Ovary (tissue), 9 donors: ENCODE measurements around the gene CCDC178. TPM values are rescaled to one million over a fixed set of nuclear protein-coding genes. Genes with fewer than 3 reads are reported as not detected.

Experiments used
- DNase-seq, 5 donors: peaks; one replicate each; pipeline ENCODE4 v3.0.0-alpha.2; 2019 to 2020
- H3K27ac ChIP-seq, 2 donors: fragments of 200-600 bp; one replicate each; pipeline versions ENCODE4 v1.5.1 to v1.8.0; 2019 to 2022
- H3K27me3 ChIP-seq: fragments of 200-600 bp; one replicate; pipeline ENCODE4 v1.8.0; 2022
- H3K36me3 ChIP-seq: fragments of 200-600 bp; sonication (generic); one replicate; pipeline ENCODE4 v1.5.1; 2019
- H3K4me1 ChIP-seq: one replicate; pipeline ENCODE4 v1.8.1; 2013; ENCODE audit warnings: mild to moderate bottlenecking, moderate library complexity; ENCODE audit not compliant: insufficient read depth
- H3K4me3 ChIP-seq: fragments of 200-600 bp; sonication (generic); one replicate; pipeline ENCODE4 v1.5.1; 2017
- H3K9me3 ChIP-seq, 2 donors: fragments of 200-600 bp in 1 of 2; sonication (generic) in 1 of 2; one replicate each; pipeline versions ENCODE4 v1.5.1 to v1.8.1; 2013 to 2019; ENCODE audit warnings: mild to moderate bottlenecking in 1 of 2, moderate library complexity in 1 of 2
- EP300 ChIP-seq: sonication (generic); formaldehyde crosslinking; IDR thresholded peaks from one replicate; pipeline ENCODE4 v1.6.1; 2017; ENCODE audit warnings: antibody characterized with exemption
- POLR2A ChIP-seq: fragments of 450-650 bp; IDR thresholded peaks from one replicate; pipeline ENCODE4 v1.6.1; 2017; ENCODE audit warnings: antibody characterized with exemption, mild to moderate bottlenecking, moderate library complexity
- WGBS, 3 donors: extraction: QIAGEN DNeasy Blood & Tissue Kit in 1 of 3; methylation state at CpG; one replicate each; pipeline versions ENCODE4 v1.1.5 to v1.1.7; 2013 to 2017; 5-methylcytosine and 5-hydroxymethylcytosine counted together
- intact Hi-C, 4 donors: fragments of 100-400 bp; cut with DNase I; formaldehyde crosslinking; loops; one replicate each; pipeline versions ENCODE4 v1.11.0 to v1.15.1; 2022 to 2023
- polyA plus RNA-seq, 2 donors: library from polyadenylated mRNA; stranded (reverse); fragments of 200-250 nt in 1 of 2; fragments of 350-450 nt in 1 of 2; fragmentation: Illumina TruSeq in 1 of 2; extraction: RNeasy Lipid Tissue Mini Kit (QIAGEN cat#74804) in 1 of 2; gene quantifications; one replicate each; pipeline ENCODE4 v1.2.3, GENCODE V29; 2013 to 2014
- total RNA-seq, 7 donors: library from RNA; depleted of rRNA in 2 of 7; stranded (reverse); fragments of >200 nt in 2 of 7; fragmentation: NEBNext Ultra II Directional in 3 of 7; extraction: Animal tissue kit (Norgen Biotek cat#: 25700) in 3 of 7; gene quantifications; one replicate each; pipeline versions ENCODE4 v1.1.0 to v1.2.4, GENCODE V29; 2016 to 2023
- TF ChIP-seq, protein P1 (sequence below), 3 donors: fragments of 450-650 bp in 2 of 3; fragments of 200-600 bp in 1 of 3; IDR thresholded peaks; one replicate each; pipeline versions ENCODE4 v1.5.1 to v1.8.0; 2016 to 2022; ENCODE audit warnings: antibody characterized with exemption in 3 of 3, mild to moderate bottlenecking in 1 of 3
- donor health status: DM: no; HTN: no; CAD: no; lungs with moderate emphysema.
- donor health status: DM: no; HTN: no; CAD: no.
- donor health status: Bipolar disorder and iron deficiency.
- donor health status: DM: yes; HTN: yes; CAD: no.
- donor health status: DM: no; HTN: no; CAD: no.
- donor health status: DM: yes; HTN: yes; CAD: no.

The CCDC178 gene
- total and polyA plus RNA-seq, 9 donors = 2.4 to 11.8 (median 5.1) TPM

DNA sequence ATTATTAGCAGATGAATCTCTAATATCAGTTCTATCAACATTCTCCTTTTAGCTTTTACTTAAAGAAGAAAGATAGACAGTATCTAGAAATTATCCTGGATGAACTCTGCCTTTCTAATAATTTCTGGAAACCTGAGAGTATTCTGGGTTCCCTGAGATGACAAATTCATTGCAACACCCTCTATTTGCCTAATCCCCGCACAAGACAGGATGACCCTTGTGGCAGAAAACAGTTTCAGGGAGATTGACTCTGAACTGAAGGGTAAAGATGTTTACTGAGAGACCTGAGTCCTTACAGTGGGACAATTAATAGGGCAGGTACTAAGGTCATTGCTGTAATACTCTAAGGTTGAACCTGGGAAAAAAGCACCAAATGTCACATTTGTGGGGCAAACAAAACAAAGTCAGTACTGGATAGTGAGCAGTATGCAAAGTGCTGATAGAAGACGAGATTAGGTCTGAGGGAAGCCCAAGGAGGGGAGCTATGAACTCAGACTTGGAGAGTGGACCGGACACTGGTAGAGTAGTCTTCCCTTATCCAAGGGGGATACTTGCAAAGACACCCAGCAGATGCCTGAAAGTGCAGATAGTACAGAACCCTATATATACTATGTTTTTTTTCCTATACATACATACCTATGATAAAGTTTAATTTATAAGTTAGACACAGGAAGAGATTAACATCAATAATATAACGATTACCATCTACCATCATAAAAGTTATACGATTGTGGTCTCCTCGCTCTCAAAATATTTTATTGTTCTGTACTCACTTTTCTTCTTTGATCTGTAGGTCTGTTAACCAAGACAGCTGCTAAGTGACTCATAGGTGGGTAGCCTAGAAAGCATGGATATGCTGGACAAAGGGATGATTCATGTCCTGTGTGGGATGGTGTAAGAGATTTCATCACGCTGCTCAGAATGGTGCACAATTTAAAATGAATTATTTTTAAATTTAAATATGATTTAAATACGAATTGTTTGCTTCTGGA is 519.4 kb downstream of the CCDC178 start:
- no peak for DNase-seq
- whole genome bisulfite sequencing, 3 donors = 63 to 70% (median 64%) methylated on average over 8 of the region's 8 CpGs
- H3K27ac ChIP-seq = no peak overlapping the region
- intact Hi-C loops = no loop called here
- H3K9me3 ChIP-seq = no peaks in the 10 kb centered on the region
- H3K27me3 ChIP-seq = no peaks in the 10 kb centered on the region
- H3K4me1 ChIP-seq = no peaks in the 10 kb centered on the region
- H3K36me3 ChIP-seq = no peaks in the 10 kb centered on the region
- no peak for TF ChIP-seq POLR2A
- TF ChIP-seq EP300 = no peak
- TF ChIP-seq, protein P1, sequence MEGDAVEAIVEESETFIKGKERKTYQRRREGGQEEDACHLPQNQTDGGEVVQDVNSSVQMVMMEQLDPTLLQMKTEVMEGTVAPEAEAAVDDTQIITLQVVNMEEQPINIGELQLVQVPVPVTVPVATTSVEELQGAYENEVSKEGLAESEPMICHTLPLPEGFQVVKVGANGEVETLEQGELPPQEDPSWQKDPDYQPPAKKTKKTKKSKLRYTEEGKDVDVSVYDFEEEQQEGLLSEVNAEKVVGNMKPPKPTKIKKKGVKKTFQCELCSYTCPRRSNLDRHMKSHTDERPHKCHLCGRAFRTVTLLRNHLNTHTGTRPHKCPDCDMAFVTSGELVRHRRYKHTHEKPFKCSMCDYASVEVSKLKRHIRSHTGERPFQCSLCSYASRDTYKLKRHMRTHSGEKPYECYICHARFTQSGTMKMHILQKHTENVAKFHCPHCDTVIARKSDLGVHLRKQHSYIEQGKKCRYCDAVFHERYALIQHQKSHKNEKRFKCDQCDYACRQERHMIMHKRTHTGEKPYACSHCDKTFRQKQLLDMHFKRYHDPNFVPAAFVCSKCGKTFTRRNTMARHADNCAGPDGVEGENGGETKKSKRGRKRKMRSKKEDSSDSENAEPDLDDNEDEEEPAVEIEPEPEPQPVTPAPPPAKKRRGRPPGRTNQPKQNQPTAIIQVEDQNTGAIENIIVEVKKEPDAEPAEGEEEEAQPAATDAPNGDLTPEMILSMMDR (IDR thresholded peaks at IDR 0.05) = no peak
- no peak overlapping the region for H3K4me3 ChIP-seq

DNA sequence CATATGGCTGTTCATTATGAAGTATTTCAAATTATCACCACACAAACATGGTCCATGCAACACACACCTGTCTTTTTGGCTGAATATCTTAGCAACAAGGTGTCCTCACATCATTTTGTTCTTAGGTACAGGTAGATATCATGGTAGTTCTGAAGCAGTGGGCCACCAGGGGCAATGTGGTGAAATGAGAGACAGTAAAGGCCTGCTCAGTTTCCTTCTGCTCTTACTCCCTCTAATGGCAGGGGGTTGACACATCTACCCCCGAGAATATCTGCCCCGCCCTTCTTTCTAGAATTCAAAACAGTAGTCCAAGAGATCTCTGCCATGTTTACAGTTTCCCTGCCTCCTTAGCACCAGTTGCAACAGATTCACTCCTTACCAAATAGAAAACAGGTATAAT is 520.7 kb downstream of the CCDC178 start:
- intact Hi-C loops = no loop called here
- Histone ChIP-seq H3K4me1 (no peaks in the 10 kb centered on the region), H3K9me3 (no peaks in the 10 kb centered on the region), H3K36me3 (no peaks in the 10 kb centered on the region), H3K27me3 (no peaks in the 10 kb centered on the region), H3K4me3 (no peak overlapping the region), H3K27ac (no peak overlapping the region)
- no peak for DNase-seq
- WGBS, 3 donors = 42 to 45% (median 43%) methylated on average over 2 of the region's 2 CpGs
- TF ChIP-seq POLR2A = no peak

DNA sequence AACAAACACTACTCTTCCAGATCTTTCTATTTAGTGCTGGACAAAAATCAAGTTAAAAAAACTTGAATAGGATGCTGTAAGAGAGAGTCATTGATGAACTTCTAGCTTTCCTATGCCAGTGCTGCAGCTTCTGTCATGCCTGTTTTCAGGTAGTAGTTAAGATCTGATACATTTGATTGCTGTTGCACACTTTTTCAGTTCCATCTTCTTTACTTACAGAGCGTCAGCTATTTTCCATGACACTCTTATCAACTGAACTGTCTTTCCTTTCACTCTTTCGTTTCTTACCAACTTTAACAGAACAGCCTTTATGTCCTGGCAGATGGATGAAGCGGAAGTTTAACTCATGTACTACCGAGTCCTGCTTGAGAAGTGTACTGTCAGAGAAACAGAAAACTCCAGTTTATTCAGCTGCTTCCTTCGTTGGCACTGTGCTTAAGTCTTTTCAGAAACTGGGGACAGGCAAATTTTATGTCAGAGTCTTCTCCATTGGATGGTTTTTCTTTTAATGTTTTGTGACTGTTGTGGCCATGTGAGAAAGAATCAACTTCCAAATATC is 521.8 kb downstream of the CCDC178 start:
- intact Hi-C loops = no loop called here
- DNase-seq = no peak
- TF ChIP-seq POLR2A (no peak), EP300 (no peak)
- TF ChIP-seq, protein P1 (IDR thresholded peaks at IDR 0.05) = no peak
- Histone ChIP-seq H3K27me3 (no peaks in the 10 kb centered on the region), H3K4me1 (no peaks in the 10 kb centered on the region), H3K27ac (no peak overlapping the region), H3K9me3 (no peaks in the 10 kb centered on the region), H3K4me3 (no peak overlapping the region), H3K36me3 (no peaks in the 10 kb centered on the region)
- 80 to 83% (median 83%) methylated on average over 5 of the region's 5 CpGs for WGBS, 3 donors

DNA sequence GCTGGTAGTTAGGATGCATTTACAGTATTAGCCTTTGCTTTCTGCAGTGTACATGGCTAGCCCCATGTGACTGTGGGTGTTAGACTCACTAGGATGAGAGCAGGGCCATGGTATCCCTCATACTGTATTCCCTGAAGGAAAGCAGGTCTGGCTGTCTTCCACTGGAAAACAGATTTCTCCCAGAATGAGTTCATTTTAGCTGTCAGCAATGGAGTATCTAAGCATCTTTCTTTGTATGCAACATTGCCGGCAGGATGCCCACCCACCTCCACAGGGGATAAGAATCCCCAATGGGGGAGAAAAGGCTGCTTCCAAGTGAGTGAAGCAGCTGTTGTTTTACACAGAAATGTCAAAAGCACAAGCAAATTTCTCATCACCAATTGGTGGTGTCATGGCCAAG is 525.0 kb downstream of the CCDC178 start:
- Histone ChIP-seq H3K27me3 (no peaks in the 10 kb centered on the region), H3K4me3 (no peak overlapping the region), H3K4me1 (peaks cover 2% of the 10 kb centered on the region), H3K27ac (no peak overlapping the region), H3K9me3 (no peaks in the 10 kb centered on the region), H3K36me3 (no peaks in the 10 kb centered on the region)
- intact Hi-C loops = no loop called here
- 58 to 60% (median 59%) methylated on average over 1 of the region's 1 CpG for WGBS, 3 donors
- TF ChIP-seq POLR2A (no peak), EP300 (no peak)
- TF ChIP-seq, protein P1 (IDR thresholded peaks at IDR 0.05) = no peak
- DNase-seq = no peak
